Neural cell (in vitro differentiated cells): ENCODE measurements around the gene PCCA. TPM values are rescaled to one million over a fixed set of nuclear protein-coding genes. Genes with fewer than 3 reads are reported as not detected.

Source experiments
- H2AFZ ChIP-seq: fragments of 200-600, 300-800 bp; sonication (generic), shearing (Covaris generic); 2 replicates; pipeline ENCODE4 v1.6.0; 2014; ENCODE audit warnings: low read depth, mild to moderate bottlenecking, antibody characterized with exemption, low read length, moderate library complexity
- H3F3A ChIP-seq: fragments of 200-600 bp; shearing (Covaris generic); 2 replicates; pipeline ENCODE4 v1.6.1; 2016; ENCODE audit warnings: mild to moderate bottlenecking, moderate library complexity, mixed read lengths, antibody characterized with exemption, low read length; ENCODE audit not compliant: insufficient read depth, poor library complexity, severe bottlenecking
- H3K27ac ChIP-seq: fragments of 200-600, 300-800 bp; sonication (generic), shearing (Covaris generic); 2 replicates; pipeline ENCODE4 v1.5.1; 2014; ENCODE audit warnings: mild to moderate bottlenecking, low read length, moderate library complexity
- H3K27me3 ChIP-seq: fragments of 300-800, 200-600 bp; sonication (generic), shearing (Covaris generic); 2 replicates; pipeline ENCODE4 v1.6.0; 2014; ENCODE audit warnings: mild to moderate bottlenecking, low read depth, low read length, moderate library complexity; ENCODE audit not compliant: insufficient read depth
- H3K36me3 ChIP-seq: fragments of 300-800, 200-600 bp; sonication (generic), shearing (Covaris generic); 2 replicates; pipeline ENCODE4 v1.5.1; 2014; ENCODE audit warnings: mild to moderate bottlenecking, antibody characterized with exemption, low read length, moderate library complexity; ENCODE audit not compliant: insufficient read depth
- H3K4me2 ChIP-seq: fragments of 300-800, 200-600 bp; sonication (generic), shearing (Covaris generic); 2 replicates; pipeline ENCODE4 v1.6.0; 2014; ENCODE audit warnings: mild to moderate bottlenecking, low read length
- H3K4me3 ChIP-seq: fragments of 300-800, 200-600 bp; sonication (generic), shearing (Covaris generic); 2 replicates; pipeline ENCODE4 v1.5.1; 2014; ENCODE audit warnings: mild to moderate bottlenecking, low read length, moderate library complexity
- H3K79me2 ChIP-seq: fragments of 200-600 bp; shearing (Covaris generic); replicated peaks from 2 replicates; pipeline ENCODE4 v1.6.0; 2014; ENCODE audit warnings: mild to moderate bottlenecking, low read length, moderate library complexity; ENCODE audit not compliant: insufficient read depth
- H3K9ac ChIP-seq: fragments of 300-800, 200-600 bp; sonication (generic), shearing (Covaris generic); 2 replicates; pipeline ENCODE4 v1.6.1; 2016; ENCODE audit warnings: mild to moderate bottlenecking, low read length, mixed read lengths
- H3K9me2 ChIP-seq: fragments of 200-600 bp; shearing (Covaris generic); 2 replicates; pipeline ENCODE4 v1.6.1; 2016; ENCODE audit warnings: mild to moderate bottlenecking, low read length, mixed read lengths; ENCODE audit not compliant: insufficient read depth
- H3K9me3 ChIP-seq: fragments of 200-600, 300-800 bp; sonication (generic), shearing (Covaris generic); 2 replicates; pipeline ENCODE4 v1.6.1; 2016; ENCODE audit warnings: mild to moderate bottlenecking, mixed run types, low read length, moderate library complexity, mixed read lengths
- H4K20me1 ChIP-seq: fragments of 200-600 bp; shearing (Covaris generic); 2 replicates; pipeline ENCODE4 v1.6.1; 2016; ENCODE audit warnings: mild to moderate bottlenecking, mixed run types; ENCODE audit not compliant: insufficient read depth
- CTCF ChIP-seq: fragments of 450-650 bp; IDR thresholded peaks from 2 replicates; pipeline ENCODE4 v1.5.1; 2014; ENCODE audit warnings: antibody characterized with exemption, mild to moderate bottlenecking, moderate library complexity; ENCODE audit not compliant: poor library complexity, severe bottlenecking
- EP300 ChIP-seq: fragments of 450-650 bp; conservative IDR thresholded peaks from 2 replicates; pipeline ENCODE4 v1.6.1; 2014; ENCODE audit warnings: antibody characterized with exemption, mild to moderate bottlenecking, moderate library complexity; ENCODE audit not compliant: poor library complexity, severe bottlenecking
- EZH2 ChIP-seq: fragments of 200-600, 300-800 bp; shearing (Covaris generic), sonication (generic); IDR thresholded peaks from 2 replicates; pipeline ENCODE4 v1.6.1; 2014; ENCODE audit warnings: antibody characterized with exemption, low read length, borderline replicate concordance, mild to moderate bottlenecking; ENCODE audit not compliant: insufficient read depth, poor library complexity, severe bottlenecking
- MXI1 ChIP-seq: fragments of 450-650 bp; conservative IDR thresholded peaks from 2 replicates; pipeline ENCODE4 v1.6.1; 2014; ENCODE audit warnings: antibody characterized with exemption, mild to moderate bottlenecking; ENCODE audit not compliant: poor library complexity, severe bottlenecking
- POLR2AphosphoS5 ChIP-seq: IDR thresholded peaks from 2 replicates; pipeline ENCODE4 v1.6.1; 2012
- RAD21 ChIP-seq: fragments of 450-650 bp; conservative IDR thresholded peaks from 2 replicates; pipeline ENCODE4 v1.6.1; 2014; ENCODE audit warnings: antibody characterized with exemption, mild to moderate bottlenecking, moderate library complexity
- REST ChIP-seq: IDR thresholded peaks from 2 replicates; pipeline ENCODE4 v1.6.1; 2012; ENCODE audit warnings: borderline replicate concordance
- SMC3 ChIP-seq: fragments of 450-650 bp; conservative IDR thresholded peaks from 2 replicates; pipeline ENCODE4 v1.6.1; 2014; ENCODE audit warnings: antibody characterized with exemption, mild to moderate bottlenecking, moderate library complexity; ENCODE audit not compliant: poor library complexity
- TAF1 ChIP-seq: IDR thresholded peaks from 2 replicates; pipeline ENCODE4 v1.6.1; 2012; ENCODE audit warnings: low read depth
- polyA plus RNA-seq: library from polyadenylated mRNA; depleted of rRNA; stranded (reverse); fragments of >200 nt; gene quantifications from 2 replicates; pipeline ENCODE4 v1.2.3, GENCODE V29; 2014

PCCA gene
- polyA plus RNA-seq, 1 donor from 2014 or later: 17.0 TPM

- H3K79me2 ChIP-seq: no peaks in the 10 kb centered on the region
- H3K4me3 ChIP-seq: no peak overlapping the region
- H3K4me2 ChIP-seq: no peak overlapping the region
- no peak overlapping the region for H2AFZ ChIP-seq
- TF ChIP-seq EZH2: no peak
- no peak for TF ChIP-seq CTCF
- TF ChIP-seq RAD21: no peak
- TF ChIP-seq SMC3: no peak
- no peak for TF ChIP-seq REST
- TF ChIP-seq MXI1: no peak
- no peak for TF ChIP-seq TAF1
- no peak for TF ChIP-seq POLR2AphosphoS5
- no peak for TF ChIP-seq EP300
- H3K9me2 ChIP-seq: no peaks in the 10 kb centered on the region
- no peaks in the 10 kb centered on the region for H3K27me3 ChIP-seq
- no peak overlapping the region for H3K9ac ChIP-seq
- H4K20me1 ChIP-seq: no peaks in the 10 kb centered on the region
- H3K27ac ChIP-seq: no peak overlapping the region
- no peaks in the 10 kb centered on the region for H3K36me3 ChIP-seq
- peaks cover 2% of the 10 kb centered on the region for H3K9me3 ChIP-seq
- H3F3A ChIP-seq: no peaks in the 10 kb centered on the region
Measured at GRCh38 chr13:100493418-100493817, 404.5 kb downstream of the PCCA start.

- Histone ChIP-seq H3K9me2 (no peaks in the 10 kb centered on the region), H4K20me1 (no peaks in the 10 kb centered on the region), H3K27me3 (no peaks in the 10 kb centered on the region)
Measured at GRCh38 chr13:100495455-100495854, 406.6 kb downstream of the PCCA start.

More at GRCh38 chr13:100495455-100495854, 406.6 kb downstream of the PCCA start:
- H3K9me3 ChIP-seq: peaks cover 2% of the 10 kb centered on the region
- no peak overlapping the region for H3K4me3 ChIP-seq
- no peak overlapping the region for H3K4me2 ChIP-seq
- no peaks in the 10 kb centered on the region for H3K36me3 ChIP-seq
- no peak overlapping the region for H3K9ac ChIP-seq
- no peaks in the 10 kb centered on the region for H3F3A ChIP-seq
- TF ChIP-seq EZH2: no peak
- no peak for TF ChIP-seq SMC3
- TF ChIP-seq REST: no peak
- TF ChIP-seq POLR2AphosphoS5: no peak
- no peak for TF ChIP-seq TAF1
- TF ChIP-seq CTCF: no peak
- no peak for TF ChIP-seq EP300
- no peak for TF ChIP-seq RAD21
- no peak for TF ChIP-seq MXI1
- no peaks in the 10 kb centered on the region for H3K79me2 ChIP-seq
- H3K27ac ChIP-seq: no peak overlapping the region
- H2AFZ ChIP-seq: no peak overlapping the region
